ENCODE measurements around the gene ZNF593.

The ZNF593 gene

DNA sequence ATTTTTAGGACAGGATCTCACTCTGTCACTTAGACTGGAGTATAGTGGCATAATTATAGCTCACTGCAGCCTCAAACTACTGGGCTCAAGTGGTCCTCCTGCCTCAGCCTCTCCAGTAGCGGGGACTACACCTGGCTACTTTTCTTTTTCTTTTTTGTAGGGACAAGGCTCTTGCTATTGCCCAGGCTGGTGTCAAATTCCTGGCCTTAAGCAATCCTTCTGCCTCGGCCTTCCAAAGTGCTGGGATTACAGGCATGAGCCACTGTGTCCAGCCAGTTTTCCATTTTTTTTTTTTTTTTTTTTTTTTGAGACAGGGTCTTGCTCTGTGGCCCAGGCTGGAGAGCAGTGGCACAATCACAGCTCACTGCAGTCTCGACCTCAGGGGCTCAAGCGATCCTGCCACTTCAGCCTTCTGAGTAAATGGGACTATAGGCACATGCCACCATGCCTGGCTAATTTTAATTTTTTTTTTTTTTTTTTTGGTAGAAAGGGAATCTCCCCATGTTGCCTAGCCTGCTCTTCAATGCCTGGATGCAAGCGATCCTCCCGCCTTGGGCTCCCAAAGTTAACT, 43.7 kb downstream of the ZNF593 start:
- no peak for DNase-seq

DNA sequence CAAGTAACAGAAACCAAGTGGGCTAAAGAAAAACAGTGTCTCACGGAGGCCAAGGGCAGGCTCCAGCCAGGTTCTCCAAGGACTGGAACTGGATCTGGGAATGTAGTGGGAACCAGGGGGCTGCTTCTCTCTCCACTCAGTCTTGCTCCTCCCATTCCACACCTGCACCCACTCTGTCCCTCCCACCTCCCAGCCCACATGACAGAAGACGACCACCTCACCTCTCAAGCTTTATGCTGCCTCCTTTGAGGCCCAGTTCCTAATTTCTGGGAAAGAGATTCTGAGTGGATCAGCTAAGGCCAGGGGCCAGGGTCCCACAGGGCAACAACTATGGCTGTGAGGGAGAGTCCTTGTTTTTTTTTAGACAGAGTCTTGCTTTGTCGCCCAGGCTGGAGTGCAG, 45.5 kb downstream of the ZNF593 start:
- no peak for DNase-seq

DNA sequence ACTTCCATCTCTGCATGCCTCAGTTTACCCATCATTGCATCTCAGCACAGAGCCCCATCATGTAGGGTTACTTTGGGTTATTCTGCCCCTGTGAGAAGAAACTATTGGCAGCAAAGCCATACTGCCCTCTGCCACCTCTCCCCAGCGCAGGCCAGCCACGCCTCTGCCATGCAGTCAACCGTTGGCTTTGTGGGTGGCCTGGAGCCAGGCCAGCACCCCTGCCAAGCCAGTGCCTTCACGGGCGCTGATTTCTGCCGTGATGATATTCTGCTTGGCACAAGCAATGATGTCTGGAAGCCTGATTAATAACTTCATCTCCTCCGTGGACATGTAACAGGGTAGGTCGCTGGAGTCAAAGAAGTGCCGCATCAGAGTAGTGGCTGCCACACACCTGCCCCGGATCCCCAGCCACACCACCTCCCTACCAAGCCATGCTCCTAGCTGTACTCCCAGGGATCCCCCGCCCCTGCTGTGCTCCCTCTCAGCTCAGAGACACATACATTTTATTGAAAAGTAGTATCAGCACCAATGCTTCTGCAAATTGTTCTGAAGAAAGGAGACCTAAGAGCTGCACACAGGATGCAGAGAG, 49.3 kb downstream of the ZNF593 start:
- no peak for DNase-seq

Measured in EL (cell line).